ENCODE results near the gene CLMP. TPM values are rescaled to one million over a fixed set of nuclear protein-coding genes. Genes with fewer than 3 reads are reported as not detected.
A peak's percentile ranks its signal among the peaks of the same experiment; 100 is the strongest.
"Not testable (repeated sequence)": the region's sequence is repeated elsewhere in the genome, so short reads cannot be mapped to it uniquely, and the experiment has no call there.

The CLMP gene
- total RNA-seq, 4 donors from 2014 or later: 169 to 215 (median 197) TPM

DNA sequence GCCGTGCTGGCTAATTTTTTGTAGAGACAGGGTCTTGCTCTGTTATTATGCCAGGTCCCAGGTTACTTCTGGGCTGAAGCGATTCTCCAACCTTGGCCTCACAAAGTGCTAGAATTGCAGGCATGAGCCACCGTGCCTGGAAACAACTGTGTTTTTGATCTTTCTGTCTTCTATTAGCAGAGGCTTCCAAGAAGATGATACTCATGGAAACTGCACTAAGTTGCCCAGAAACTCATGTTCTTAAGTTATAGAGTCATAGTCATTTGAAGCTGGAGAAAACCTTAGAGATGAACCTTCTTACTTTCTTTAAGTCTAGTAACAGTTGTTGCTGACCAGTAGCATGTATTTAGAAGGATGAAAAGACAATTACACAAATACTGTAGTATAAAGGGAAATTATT, 96.1 kb downstream of the CLMP start:
- Histone ChIP-seq H3K4me1 (peaks cover 26 to 57% (median 54%) of the 10 kb centered on the region in 4 donors), H3K27me3 (no peaks in the 10 kb centered on the region), H3K9me3 (no peaks in the 10 kb centered on the region), H3K36me3 (peaks cover 5 to 26% (median 13%) of the 10 kb centered on the region in 4 donors), H3K4me3 (no peak overlapping the region), H3K27ac (replicated peaks in 1 of 4) (peak overlapping the region in 1 of 4 donors; percentile 72)
- 66% methylated on average over 3 of the region's 3 CpGs for WGBS
- TF ChIP-seq EP300 (IDR thresholded peaks at IDR 0.05) (no peak), POLR2AphosphoS5 (IDR thresholded peaks at IDR 0.05) (no peak), POLR2A (IDR thresholded peaks at IDR 0.05; ENCODE audit: low read depth) (no peak)
- TF ChIP-seq, protein P1, sequence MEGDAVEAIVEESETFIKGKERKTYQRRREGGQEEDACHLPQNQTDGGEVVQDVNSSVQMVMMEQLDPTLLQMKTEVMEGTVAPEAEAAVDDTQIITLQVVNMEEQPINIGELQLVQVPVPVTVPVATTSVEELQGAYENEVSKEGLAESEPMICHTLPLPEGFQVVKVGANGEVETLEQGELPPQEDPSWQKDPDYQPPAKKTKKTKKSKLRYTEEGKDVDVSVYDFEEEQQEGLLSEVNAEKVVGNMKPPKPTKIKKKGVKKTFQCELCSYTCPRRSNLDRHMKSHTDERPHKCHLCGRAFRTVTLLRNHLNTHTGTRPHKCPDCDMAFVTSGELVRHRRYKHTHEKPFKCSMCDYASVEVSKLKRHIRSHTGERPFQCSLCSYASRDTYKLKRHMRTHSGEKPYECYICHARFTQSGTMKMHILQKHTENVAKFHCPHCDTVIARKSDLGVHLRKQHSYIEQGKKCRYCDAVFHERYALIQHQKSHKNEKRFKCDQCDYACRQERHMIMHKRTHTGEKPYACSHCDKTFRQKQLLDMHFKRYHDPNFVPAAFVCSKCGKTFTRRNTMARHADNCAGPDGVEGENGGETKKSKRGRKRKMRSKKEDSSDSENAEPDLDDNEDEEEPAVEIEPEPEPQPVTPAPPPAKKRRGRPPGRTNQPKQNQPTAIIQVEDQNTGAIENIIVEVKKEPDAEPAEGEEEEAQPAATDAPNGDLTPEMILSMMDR (IDR thresholded peaks at IDR 0.05): no peak
- no peak for DNase-seq (ENCODE audit: extremely low spot score)
- intact Hi-C loops (cut with DNase I): no loop called here

DNA sequence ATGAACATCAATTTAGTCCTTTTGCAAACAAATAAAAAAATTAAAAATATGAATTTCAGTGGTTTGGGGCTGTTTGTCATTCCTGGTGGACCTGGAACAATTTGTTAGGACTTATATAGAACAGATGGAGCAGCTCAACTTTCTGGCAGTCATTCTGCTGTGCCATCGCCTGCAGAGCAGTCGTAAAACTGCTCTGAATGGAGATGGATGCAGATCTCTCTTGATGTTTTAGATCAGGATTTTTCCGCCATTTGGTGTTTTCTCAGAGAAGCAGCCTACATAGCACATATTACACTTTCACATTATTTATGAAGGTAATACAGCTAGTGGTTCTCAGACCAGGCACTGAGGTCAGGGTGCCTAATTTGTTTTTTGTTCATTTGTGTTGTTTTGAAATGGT, 101.3 kb downstream of the CLMP start:
- Histone ChIP-seq H3K9me3 (no peaks in the 10 kb centered on the region), H3K4me1 (peaks cover 0 to 42% (median 28%) of the 10 kb centered on the region in 4 donors), H3K27me3 (no peaks in the 10 kb centered on the region), H3K4me3 (no peak overlapping the region), H3K27ac (replicated peaks in 1 of 4) (no peak overlapping the region), H3K36me3 (peaks cover 5 to 32% (median 14%) of the 10 kb centered on the region in 4 donors)
- DNase-seq (ENCODE audit: extremely low spot score): no peak
- TF ChIP-seq, protein P1 (IDR thresholded peaks at IDR 0.05): no peak
- TF ChIP-seq POLR2AphosphoS5 (IDR thresholded peaks at IDR 0.05): no peak
- TF ChIP-seq POLR2A (IDR thresholded peaks at IDR 0.05; ENCODE audit: low read depth): no peak
- no peak for TF ChIP-seq EP300 (IDR thresholded peaks at IDR 0.05)
- 78% methylated on average over 3 of the region's 3 CpGs for whole genome bisulfite sequencing
- intact Hi-C loops (cut with DNase I): no loop called here

DNA sequence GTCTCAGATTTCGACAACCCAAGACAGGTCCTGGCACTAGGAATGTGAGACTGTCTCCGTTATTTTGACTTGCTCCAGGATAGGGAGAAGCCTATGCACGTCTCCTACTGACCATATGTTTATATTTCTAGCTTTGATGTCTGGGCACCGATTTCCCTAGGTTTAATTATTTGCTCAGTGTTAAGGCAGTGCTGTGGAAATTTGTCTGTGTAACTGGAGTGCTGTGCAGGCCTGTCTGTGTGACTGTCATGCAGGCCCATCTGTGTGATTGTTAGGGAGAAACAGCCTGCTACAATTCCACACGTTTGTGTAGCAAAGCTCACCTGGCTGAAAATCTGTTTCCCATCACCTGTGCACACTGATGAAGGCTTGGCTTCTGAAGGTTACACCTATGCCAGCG, 103.5 kb downstream of the CLMP start:
- Histone ChIP-seq H3K36me3 (peaks cover 0 to 16% (median 6%) of the 10 kb centered on the region in 4 donors), H3K27ac (replicated peaks in 1 of 4) (peak overlapping the region; percentile 32 to 47 (median 36)), H3K4me3 (no peak overlapping the region), H3K27me3 (no peaks in the 10 kb centered on the region), H3K9me3 (no peaks in the 10 kb centered on the region), H3K4me1 (peaks cover 0 to 46% (median 31%) of the 10 kb centered on the region in 4 donors)
- WGBS: 70% methylated on average over 6 of the region's 6 CpGs
- TF ChIP-seq POLR2A (IDR thresholded peaks at IDR 0.05; ENCODE audit: low read depth) (no peak), EP300 (IDR thresholded peaks at IDR 0.05) (no peak), POLR2AphosphoS5 (IDR thresholded peaks at IDR 0.05) (no peak)
- TF ChIP-seq, protein P1 (IDR thresholded peaks at IDR 0.05): no peak
- intact Hi-C loops (cut with DNase I): no loop called here
- DNase-seq (ENCODE audit: extremely low spot score): no peak

DNA sequence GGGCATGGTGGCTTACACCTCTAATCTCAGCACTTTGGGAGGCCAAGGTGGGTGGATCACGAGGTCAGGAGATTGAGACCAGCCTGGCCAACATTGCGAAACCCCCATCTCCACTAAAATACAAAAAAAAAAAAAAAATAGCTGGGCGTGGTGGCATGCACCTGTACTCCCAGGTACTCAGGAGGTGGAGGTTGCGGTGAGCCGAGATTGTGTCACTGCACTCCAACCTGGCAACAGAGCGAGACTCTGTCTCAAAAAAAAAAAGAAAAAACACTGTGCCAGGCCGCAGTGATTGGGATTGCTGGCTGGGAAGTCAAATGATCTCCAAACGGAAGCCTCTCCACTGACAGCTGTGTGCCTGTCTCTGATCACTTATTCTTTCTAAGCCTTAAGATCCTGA, 104.9 kb downstream of the CLMP start:
- intact Hi-C loops (cut with DNase I); H3K9me3 ChIP-seq; DNase-seq (ENCODE audit: extremely low spot score); H3K36me3 ChIP-seq; H3K4me3 ChIP-seq; H3K27me3 ChIP-seq: not testable (repeated sequence)
- peak overlapping the region in 1 of 4 donors; percentile 47 for H3K27ac ChIP-seq (replicated peaks in 1 of 4)
- WGBS: 93% methylated on average over 8 of the region's 8 CpGs
- peaks cover 3 to 48% (median 29%) of the 10 kb centered on the region in 4 donors for H3K4me1 ChIP-seq

DNA sequence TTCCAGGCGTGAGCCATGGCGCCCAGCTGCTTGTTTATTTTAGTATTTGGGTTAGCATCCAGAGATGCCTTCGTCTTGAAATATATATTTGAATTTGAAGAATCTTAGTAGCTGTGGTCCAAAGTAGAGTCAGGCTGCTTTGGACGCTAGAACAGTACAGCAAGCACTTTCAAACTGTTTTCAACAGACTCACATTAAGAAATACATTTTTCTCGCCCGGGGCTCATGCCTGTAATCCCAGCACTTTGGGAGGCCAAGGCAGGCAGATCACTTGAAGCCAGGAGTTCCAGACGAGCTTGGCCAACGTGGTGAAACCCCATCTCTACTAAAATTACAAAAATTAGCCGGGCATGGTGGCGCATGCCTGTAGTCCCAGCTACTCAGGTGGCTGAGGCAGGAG, 106.2 kb downstream of the CLMP start:
- H3K9me3 ChIP-seq; H3K27ac ChIP-seq (replicated peaks in 1 of 4): not testable (repeated sequence)

DNA sequence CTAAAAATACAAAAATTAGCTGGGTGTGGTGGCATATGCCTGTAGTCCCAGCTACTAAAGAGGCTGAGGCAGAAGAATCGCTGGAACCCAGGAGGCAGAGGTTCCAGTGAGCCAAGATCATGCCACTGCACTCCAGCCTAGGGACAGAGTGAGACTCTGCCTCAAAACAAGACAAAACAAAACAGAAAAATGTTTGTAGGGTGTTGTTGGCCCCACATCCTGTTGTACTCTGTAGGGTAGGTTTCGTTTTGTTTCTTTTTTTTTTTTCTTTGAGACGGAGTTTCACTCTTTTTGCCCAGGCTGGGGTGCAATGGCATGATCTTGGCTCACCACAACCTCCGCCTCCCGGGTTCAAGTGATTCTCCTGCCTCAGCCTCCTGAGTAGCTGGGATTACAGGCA, 107.4 kb downstream of the CLMP start:
- H3K27me3 ChIP-seq; H3K9me3 ChIP-seq; DNase-seq (ENCODE audit: extremely low spot score); H3K27ac ChIP-seq (replicated peaks in 1 of 4); H3K4me3 ChIP-seq; intact Hi-C loops (cut with DNase I): not testable (repeated sequence)
- WGBS: 91% methylated on average over 5 of the region's 5 CpGs
- Histone ChIP-seq H3K4me1 (peaks cover 17 to 51% (median 38%) of the 10 kb centered on the region in 4 donors), H3K36me3 (peaks cover 0 to 11% (median 5%) of the 10 kb centered on the region in 4 donors)

More for the DNA sequence above, 106.2 kb downstream of the CLMP start:
- Histone ChIP-seq H3K36me3 (peaks cover 0 to 12% (median 3%) of the 10 kb centered on the region in 4 donors), H3K4me1 (peaks cover 8 to 51% (median 32%) of the 10 kb centered on the region in 4 donors)
- DNase-seq (ENCODE audit: extremely low spot score); H3K4me3 ChIP-seq; intact Hi-C loops (cut with DNase I); H3K27me3 ChIP-seq: not testable (repeated sequence)
- 79% methylated on average over 10 of the region's 10 CpGs for WGBS

Data from esophagus muscularis mucosa (tissue), 4 donors.